ENCODE results near the gene PPM1J. TPM values are rescaled to one million over a fixed set of nuclear protein-coding genes. Genes with fewer than 3 reads are reported as not detected.

PPM1J gene
- total RNA-seq, 1 experiment from 2014 or later = 19.3 TPM

DNA sequence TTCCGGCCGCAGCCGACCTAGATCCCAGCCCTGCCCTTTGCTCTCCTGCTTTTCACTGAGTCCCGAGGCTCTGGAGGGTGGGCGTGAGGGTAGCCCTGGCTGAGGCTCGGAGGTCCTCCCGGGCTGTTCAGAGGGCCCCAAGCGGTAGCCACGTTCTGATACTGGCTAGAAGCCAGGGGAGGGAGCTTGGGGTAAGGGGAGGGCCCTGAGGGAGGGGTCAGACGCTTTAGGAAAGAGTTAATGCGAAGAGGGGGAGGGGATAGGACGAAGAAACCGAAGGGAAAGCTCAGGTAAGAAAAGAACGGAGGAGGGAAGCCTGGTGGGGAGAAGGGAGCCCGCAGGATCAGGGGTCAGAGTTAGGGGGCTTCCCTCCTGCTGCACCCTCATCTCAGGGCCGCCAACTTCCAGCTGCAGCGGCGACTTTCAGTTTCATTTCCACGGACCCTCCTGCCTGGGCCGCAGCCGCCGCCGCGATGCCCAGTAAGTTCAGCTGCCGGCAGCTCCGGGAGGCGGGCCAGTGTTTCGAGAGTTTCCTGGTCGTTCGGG lies 40.6 kb downstream of the PPM1J start, which contains the start of gene MOV10 (continued):
- no peak for TF ChIP-seq AFF4 (CRISPR knock-in tag; IDR thresholded peaks at IDR 0.05; ENCODE audit: borderline replicate concordance)
- TF ChIP-seq, protein P1, sequence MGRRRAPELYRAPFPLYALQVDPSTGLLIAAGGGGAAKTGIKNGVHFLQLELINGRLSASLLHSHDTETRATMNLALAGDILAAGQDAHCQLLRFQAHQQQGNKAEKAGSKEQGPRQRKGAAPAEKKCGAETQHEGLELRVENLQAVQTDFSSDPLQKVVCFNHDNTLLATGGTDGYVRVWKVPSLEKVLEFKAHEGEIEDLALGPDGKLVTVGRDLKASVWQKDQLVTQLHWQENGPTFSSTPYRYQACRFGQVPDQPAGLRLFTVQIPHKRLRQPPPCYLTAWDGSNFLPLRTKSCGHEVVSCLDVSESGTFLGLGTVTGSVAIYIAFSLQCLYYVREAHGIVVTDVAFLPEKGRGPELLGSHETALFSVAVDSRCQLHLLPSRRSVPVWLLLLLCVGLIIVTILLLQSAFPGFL (CRISPR knock-in tag; IDR thresholded peaks at IDR 0.05; ENCODE audit: borderline replicate concordance) = no peak
- no peak for TF ChIP-seq CREB1 (CRISPR knock-in tag; IDR thresholded peaks at IDR 0.05)
- TF ChIP-seq, protein P2, sequence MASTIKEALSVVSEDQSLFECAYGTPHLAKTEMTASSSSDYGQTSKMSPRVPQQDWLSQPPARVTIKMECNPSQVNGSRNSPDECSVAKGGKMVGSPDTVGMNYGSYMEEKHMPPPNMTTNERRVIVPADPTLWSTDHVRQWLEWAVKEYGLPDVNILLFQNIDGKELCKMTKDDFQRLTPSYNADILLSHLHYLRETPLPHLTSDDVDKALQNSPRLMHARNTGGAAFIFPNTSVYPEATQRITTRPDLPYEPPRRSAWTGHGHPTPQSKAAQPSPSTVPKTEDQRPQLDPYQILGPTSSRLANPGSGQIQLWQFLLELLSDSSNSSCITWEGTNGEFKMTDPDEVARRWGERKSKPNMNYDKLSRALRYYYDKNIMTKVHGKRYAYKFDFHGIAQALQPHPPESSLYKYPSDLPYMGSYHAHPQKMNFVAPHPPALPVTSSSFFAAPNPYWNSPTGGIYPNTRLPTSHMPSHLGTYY (CRISPR knock-in tag; IDR thresholded peaks at IDR 0.05) = no peak; the same call in 1 of the 2 replicates
- TF ChIP-seq, protein P3, sequence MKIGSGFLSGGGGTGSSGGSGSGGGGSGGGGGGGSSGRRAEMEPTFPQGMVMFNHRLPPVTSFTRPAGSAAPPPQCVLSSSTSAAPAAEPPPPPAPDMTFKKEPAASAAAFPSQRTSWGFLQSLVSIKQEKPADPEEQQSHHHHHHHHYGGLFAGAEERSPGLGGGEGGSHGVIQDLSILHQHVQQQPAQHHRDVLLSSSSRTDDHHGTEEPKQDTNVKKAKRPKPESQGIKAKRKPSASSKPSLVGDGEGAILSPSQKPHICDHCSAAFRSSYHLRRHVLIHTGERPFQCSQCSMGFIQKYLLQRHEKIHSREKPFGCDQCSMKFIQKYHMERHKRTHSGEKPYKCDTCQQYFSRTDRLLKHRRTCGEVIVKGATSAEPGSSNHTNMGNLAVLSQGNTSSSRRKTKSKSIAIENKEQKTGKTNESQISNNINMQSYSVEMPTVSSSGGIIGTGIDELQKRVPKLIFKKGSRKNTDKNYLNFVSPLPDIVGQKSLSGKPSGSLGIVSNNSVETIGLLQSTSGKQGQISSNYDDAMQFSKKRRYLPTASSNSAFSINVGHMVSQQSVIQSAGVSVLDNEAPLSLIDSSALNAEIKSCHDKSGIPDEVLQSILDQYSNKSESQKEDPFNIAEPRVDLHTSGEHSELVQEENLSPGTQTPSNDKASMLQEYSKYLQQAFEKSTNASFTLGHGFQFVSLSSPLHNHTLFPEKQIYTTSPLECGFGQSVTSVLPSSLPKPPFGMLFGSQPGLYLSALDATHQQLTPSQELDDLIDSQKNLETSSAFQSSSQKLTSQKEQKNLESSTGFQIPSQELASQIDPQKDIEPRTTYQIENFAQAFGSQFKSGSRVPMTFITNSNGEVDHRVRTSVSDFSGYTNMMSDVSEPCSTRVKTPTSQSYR (CRISPR knock-in tag; IDR thresholded peaks at IDR 0.05) = peak; percentile 30; the same call in 1 of the 2 replicates
- TF ChIP-seq JAZF1 (CRISPR knock-in tag; IDR thresholded peaks at IDR 0.05) = no peak
- TF ChIP-seq ESRRA (CRISPR knock-in tag; IDR thresholded peaks at IDR 0.05; ENCODE audit: borderline replicate concordance) = no peak

- POLR2A ChIA-PET = interaction anchor here (0.6 to 2.3 kb wide), 14 partner anchors 9 to 283 kb away, joined by 3 to 16 read pairs (median 4); partner anchors contain the start of genes PPM1J and ST7L
- peaks cover 70% of the 10 kb centered on the region for H3K4me1 Mint-ChIP-seq
- H3K27ac Mint-ChIP-seq = peak overlapping the region; percentile 92
- peaks cover 24% of the 10 kb centered on the region for H3K36me3 Mint-ChIP-seq
- H3K27me3 Mint-ChIP-seq (ENCODE audit: low read depth) = peaks cover 10% of the 10 kb centered on the region; the same call in 1 of the 2 replicates
- TF ChIP-seq ZNF423 (CRISPR knock-in tag; IDR thresholded peaks at IDR 0.05) = no peak
- TF ChIP-seq, protein P2 (CRISPR knock-in tag; IDR thresholded peaks at IDR 0.05) = peak; percentile 72; the same call in 1 of the 2 replicates
- TF ChIP-seq EMX1 (CRISPR knock-in tag; IDR thresholded peaks at IDR 0.05) = 0 out of 2 replicates have a peak, but pooled peaks have one; percentile 65
- TF ChIP-seq, protein P4, sequence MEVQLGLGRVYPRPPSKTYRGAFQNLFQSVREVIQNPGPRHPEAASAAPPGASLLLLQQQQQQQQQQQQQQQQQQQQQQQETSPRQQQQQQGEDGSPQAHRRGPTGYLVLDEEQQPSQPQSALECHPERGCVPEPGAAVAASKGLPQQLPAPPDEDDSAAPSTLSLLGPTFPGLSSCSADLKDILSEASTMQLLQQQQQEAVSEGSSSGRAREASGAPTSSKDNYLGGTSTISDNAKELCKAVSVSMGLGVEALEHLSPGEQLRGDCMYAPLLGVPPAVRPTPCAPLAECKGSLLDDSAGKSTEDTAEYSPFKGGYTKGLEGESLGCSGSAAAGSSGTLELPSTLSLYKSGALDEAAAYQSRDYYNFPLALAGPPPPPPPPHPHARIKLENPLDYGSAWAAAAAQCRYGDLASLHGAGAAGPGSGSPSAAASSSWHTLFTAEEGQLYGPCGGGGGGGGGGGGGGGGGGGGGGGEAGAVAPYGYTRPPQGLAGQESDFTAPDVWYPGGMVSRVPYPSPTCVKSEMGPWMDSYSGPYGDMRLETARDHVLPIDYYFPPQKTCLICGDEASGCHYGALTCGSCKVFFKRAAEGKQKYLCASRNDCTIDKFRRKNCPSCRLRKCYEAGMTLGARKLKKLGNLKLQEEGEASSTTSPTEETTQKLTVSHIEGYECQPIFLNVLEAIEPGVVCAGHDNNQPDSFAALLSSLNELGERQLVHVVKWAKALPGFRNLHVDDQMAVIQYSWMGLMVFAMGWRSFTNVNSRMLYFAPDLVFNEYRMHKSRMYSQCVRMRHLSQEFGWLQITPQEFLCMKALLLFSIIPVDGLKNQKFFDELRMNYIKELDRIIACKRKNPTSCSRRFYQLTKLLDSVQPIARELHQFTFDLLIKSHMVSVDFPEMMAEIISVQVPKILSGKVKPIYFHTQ (CRISPR knock-in tag; IDR thresholded peaks at IDR 0.05) = 0 out of 2 replicates have a peak, but pooled peaks have one; percentile 8
- ATAC-seq (peak; percentile 4), DNase-seq (ENCODE audit: low spot score) (no peak)
- CTCF ChIA-PET = interaction anchor here (0.7 to 3.6 kb wide), 25 partner anchors 14 to 399 kb away, joined by 3 to 23 read pairs (median 4); partner anchors contain the start of genes CAPZA1, LRIG2, PPM1J and SLC16A1
- peak overlapping the region; percentile 89 for H3K4me3 Mint-ChIP-seq
- no peaks in the 10 kb centered on the region for H3K9me3 Mint-ChIP-seq
Observed at GRCh38 chr1:112673592-112674439, 41.3 kb downstream of the PPM1J start.
